Measurements from ENCODE around the gene RSRP1. TPM values are rescaled to one million over a fixed set of nuclear protein-coding genes. Genes with fewer than 3 reads are reported as not detected.
"Not testable (repeated sequence)": the region's sequence is repeated elsewhere in the genome, so short reads cannot be mapped to it uniquely, and the experiment has no call there.

The RSRP1 gene
- total RNA-seq, 1 donor from 2014 or later, result 48.5 TPM

- not testable (repeated sequence) for FAIRE-seq; DNase-seq (ENCODE audit: low spot score in 2 of 2)
These were observed 13.1 kb upstream of the RSRP1 start for GRCh38 chr1:25260336-25260735.

GRCh38 chr1:25259813-25260212, 12.6 kb upstream of the RSRP1 start:
- not testable (repeated sequence) for FAIRE-seq; DNase-seq (ENCODE audit: low spot score in 2 of 2)

- DNase-seq (ENCODE audit: low spot score in 2 of 2) (no peak), FAIRE-seq (no peak)
These were observed 9.9 kb upstream of the RSRP1 start for GRCh38 chr1:25257196-25257595.

- FAIRE-seq, result no peak
- no peak for DNase-seq (ENCODE audit: low spot score in 2 of 2)
These were observed 9.3 kb upstream of the RSRP1 start for GRCh38 chr1:25256578-25256965.

GRCh38 chr1:25255706-25256577, 8.7 kb upstream of the RSRP1 start:
- DNase-seq (ENCODE audit: low spot score in 2 of 2), result no peak
- FAIRE-seq, result no peak

GRCh38 chr1:25253911-25254310, 6.7 kb upstream of the RSRP1 start:
- DNase-seq (ENCODE audit: low spot score in 2 of 2), result no peak
- FAIRE-seq, result no peak

GRCh38 chr1:25247829-25248754, 838 bp upstream of the RSRP1 start:
- DNase-seq (ENCODE audit: low spot score in 2 of 2) (no peak), FAIRE-seq (no peak)

- peak in 1 of 2 donors; percentile 16 for DNase-seq (ENCODE audit: low spot score in 2 of 2)
- no peak for FAIRE-seq
These were observed 642 bp downstream of the RSRP1 start for GRCh38 chr1:25246600-25247023.

GRCh38 chr1:25245809-25246599, 1.2 kb downstream of the RSRP1 start:
- DNase-seq (ENCODE audit: low spot score in 2 of 2) (no peak), FAIRE-seq (no peak)

GRCh38 chr1:25245393-25245792, 1.9 kb downstream of the RSRP1 start:
- no peak for DNase-seq (ENCODE audit: low spot score in 2 of 2)
- no peak for FAIRE-seq

GRCh38 chr1:25243907-25244306, 3.3 kb downstream of the RSRP1 start:
- no peak for DNase-seq (ENCODE audit: low spot score in 2 of 2)
- no peak for FAIRE-seq

GRCh38 chr1:25239681-25240541, 7.3 kb downstream of the RSRP1 start:
- no peak for FAIRE-seq
- DNase-seq (ENCODE audit: low spot score in 2 of 2), result peak; percentile 54 to 78

- no peak for DNase-seq (ENCODE audit: low spot score in 2 of 2)
- FAIRE-seq, result no peak
These were observed 9.2 kb downstream of the RSRP1 start for GRCh38 chr1:25238046-25238445.

GRCh38 chr1:25236261-25236660, 11.0 kb downstream of the RSRP1 start:
- DNase-seq (ENCODE audit: low spot score in 2 of 2); FAIRE-seq: not testable (repeated sequence)

- not testable (repeated sequence) for DNase-seq (ENCODE audit: low spot score in 2 of 2); FAIRE-seq
These were observed 11.8 kb downstream of the RSRP1 start for GRCh38 chr1:25235411-25235810.

GRCh38 chr1:25232866-25233784, 14.1 kb downstream of the RSRP1 start:
- FAIRE-seq, result no peak
- peak in 1 of 2 donors; percentile 69 for DNase-seq (ENCODE audit: low spot score in 2 of 2)

GRCh38 chr1:25232027-25232865, 15.0 kb downstream of the RSRP1 start, which contains the start of gene SYF2:
TSS of gene SYF2 (minus strand) at chr1:25232502. CDS start at chr1:25232467, 35 bp downstream.
- DNase-seq (ENCODE audit: low spot score in 2 of 2), result peak; percentile 81 to 94
- no peak for FAIRE-seq
